Spleen (tissue), 7 donors: ENCODE results near the gene IDUA.

Experiments used
- POLR2A ChIP-seq, 3 donors: fragments of 450-650 bp; IDR thresholded peaks; one replicate each; pipeline ENCODE4 v1.5.1; 2017; ENCODE audit warnings: antibody characterized with exemption in 3 of 3, mild to moderate bottlenecking in 1 of 3
- POLR2AphosphoS5 ChIP-seq, 3 donors: sonication (generic); formaldehyde crosslinking; IDR thresholded peaks; one replicate each; pipeline ENCODE4 v1.5.1; 2017; ENCODE audit warnings: antibody characterized with exemption in 3 of 3
- TF ChIP-seq, protein P1 (sequence below), 11 experiments: fragments of 200-600 bp in 7 of 11; fragments of 450-650 bp in 4 of 11; sonication (generic) in 4 of 11; IDR thresholded peaks in 8 of 11; conservative IDR thresholded peaks in 3 of 11; 1 replicate in 7 of 11; 2 replicates in 4 of 11; pipeline versions ENCODE4 v1.4.0 to v1.8.0; 2016 to 2021; ENCODE audit warnings: antibody characterized with exemption in 11 of 11, inconsistent platforms in 4 of 11, mild to moderate bottlenecking in 1 of 11
- donor health status: DM: no; HTN: no; CAD: no; lungs with moderate emphysema.
- donor health status: DM: no; HTN: no; CAD: no.
- donor health status: DM: no; HTN: no; CAD: no.

- TF ChIP-seq POLR2AphosphoS5 (IDR thresholded peaks at IDR 0.05) (no peak), POLR2A (IDR thresholded peaks at IDR 0.05) (no peak)
- TF ChIP-seq, protein P1, sequence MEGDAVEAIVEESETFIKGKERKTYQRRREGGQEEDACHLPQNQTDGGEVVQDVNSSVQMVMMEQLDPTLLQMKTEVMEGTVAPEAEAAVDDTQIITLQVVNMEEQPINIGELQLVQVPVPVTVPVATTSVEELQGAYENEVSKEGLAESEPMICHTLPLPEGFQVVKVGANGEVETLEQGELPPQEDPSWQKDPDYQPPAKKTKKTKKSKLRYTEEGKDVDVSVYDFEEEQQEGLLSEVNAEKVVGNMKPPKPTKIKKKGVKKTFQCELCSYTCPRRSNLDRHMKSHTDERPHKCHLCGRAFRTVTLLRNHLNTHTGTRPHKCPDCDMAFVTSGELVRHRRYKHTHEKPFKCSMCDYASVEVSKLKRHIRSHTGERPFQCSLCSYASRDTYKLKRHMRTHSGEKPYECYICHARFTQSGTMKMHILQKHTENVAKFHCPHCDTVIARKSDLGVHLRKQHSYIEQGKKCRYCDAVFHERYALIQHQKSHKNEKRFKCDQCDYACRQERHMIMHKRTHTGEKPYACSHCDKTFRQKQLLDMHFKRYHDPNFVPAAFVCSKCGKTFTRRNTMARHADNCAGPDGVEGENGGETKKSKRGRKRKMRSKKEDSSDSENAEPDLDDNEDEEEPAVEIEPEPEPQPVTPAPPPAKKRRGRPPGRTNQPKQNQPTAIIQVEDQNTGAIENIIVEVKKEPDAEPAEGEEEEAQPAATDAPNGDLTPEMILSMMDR (IDR thresholded peaks at IDR 0.05 in 8 of 11, conservative IDR thresholded peaks at IDR 0.05 in 3 of 11) = no peak
Measured at GRCh38 chr4:1033840-1034551, 47.2 kb downstream of the IDUA start.
